ENCODE results near the gene PHF21A. TPM values are rescaled to one million over a fixed set of nuclear protein-coding genes. Genes with fewer than 3 reads are reported as not detected.

Gene PHF21A
- total RNA-seq, 4 donors from 2014 or later, result 30.4 to 58.5 (median 49.4) TPM

- TF ChIP-seq CTCF (IDR thresholded peaks at IDR 0.05) (no peak), POLR2A (IDR thresholded peaks at IDR 0.05) (no peak), EP300 (IDR thresholded peaks at IDR 0.05) (no peak)
- H3K4me3 ChIP-seq, result no peak overlapping the region
Measured at GRCh38 chr11:46063138-46063537, 58.1 kb downstream of the PHF21A start.

DNA sequence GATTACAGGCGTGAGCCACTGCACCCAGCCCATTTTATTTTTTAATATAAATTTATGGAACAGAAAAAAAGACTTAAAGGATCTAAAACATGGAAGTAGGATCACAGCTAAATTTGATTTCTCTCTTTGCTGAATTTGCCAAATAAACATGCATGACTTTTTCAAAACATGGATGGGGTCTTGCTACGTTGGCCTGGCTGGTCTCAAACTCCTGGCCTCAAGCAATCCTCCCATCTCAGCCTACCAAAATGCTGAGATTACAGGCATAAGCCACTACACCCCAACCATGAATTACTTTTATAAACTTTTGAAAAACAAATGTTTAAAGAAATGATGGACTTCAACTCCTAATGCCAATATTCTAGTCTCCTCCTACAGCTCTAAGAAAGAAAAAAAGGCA lies 61.2 kb downstream of the PHF21A start:
- DNase-seq (ENCODE audit: low spot score in 2 of 2), result no peak
- 92 to 96% methylated on average over 2 of the region's 2 CpGs for WGBS, 2 donors
- TF ChIP-seq EP300 (IDR thresholded peaks at IDR 0.05), result no peak
- no peak for TF ChIP-seq POLR2A (IDR thresholded peaks at IDR 0.05)
- no peak for TF ChIP-seq CTCF (IDR thresholded peaks at IDR 0.05)
- Histone ChIP-seq H3K36me3 (peaks cover 0 to under 1% (median 0%) of the 10 kb centered on the region in 3 donors), H3K27ac (no peak overlapping the region), H3K4me1 (peaks cover 0 to 16% (median 0%) of the 10 kb centered on the region in 4 donors), H3K4me3 (no peak overlapping the region), H3K9me3 (no peaks in the 10 kb centered on the region), H3K27me3 (no peaks in the 10 kb centered on the region)

More at GRCh38 chr11:46063138-46063537, 58.1 kb downstream of the PHF21A start:
- Histone ChIP-seq H3K9me3 (no peaks in the 10 kb centered on the region), H3K27ac (no peak overlapping the region), H3K27me3 (no peaks in the 10 kb centered on the region), H3K36me3 (peaks cover 0 to 19% (median 0%) of the 10 kb centered on the region in 3 donors), H3K4me1 (peaks cover 0 to under 1% (median 0%) of the 10 kb centered on the region in 4 donors)
- DNase-seq (ENCODE audit: low spot score in 2 of 2), result no peak
- WGBS, 2 donors, result 84 to 89% methylated on average over 3 of the region's 3 CpGs

- Histone ChIP-seq H3K27me3 (no peaks in the 10 kb centered on the region), H3K36me3 (no peaks in the 10 kb centered on the region), H3K4me3 (no peak overlapping the region), H3K27ac (no peak overlapping the region), H3K9me3 (no peaks in the 10 kb centered on the region), H3K4me1 (peaks cover 0 to 16% (median 0%) of the 10 kb centered on the region in 4 donors)
- no peak for DNase-seq (ENCODE audit: low spot score in 2 of 2)
- TF ChIP-seq EP300 (IDR thresholded peaks at IDR 0.05) (no peak), CTCF (IDR thresholded peaks at IDR 0.05) (no peak), POLR2A (IDR thresholded peaks at IDR 0.05) (no peak)
- 68 to 71% methylated on average over 2 of the region's 2 CpGs for WGBS, 2 donors
Measured at GRCh38 chr11:46057489-46057888, 63.8 kb downstream of the PHF21A start.

- peaks cover 0 to 32% (median 0%) of the 10 kb centered on the region in 4 donors for H3K4me1 ChIP-seq
- DNase-seq (ENCODE audit: low spot score in 2 of 2), result no peak
- H3K27ac ChIP-seq, result no peak overlapping the region
- H3K36me3 ChIP-seq, result no peaks in the 10 kb centered on the region
- 56 to 66% methylated on average over 1 of the region's 1 CpG for WGBS, 2 donors
- no peaks in the 10 kb centered on the region for H3K9me3 ChIP-seq
- no peak overlapping the region for H3K4me3 ChIP-seq
- TF ChIP-seq CTCF (IDR thresholded peaks at IDR 0.05), result no peak
- no peak for TF ChIP-seq EP300 (IDR thresholded peaks at IDR 0.05)
- TF ChIP-seq POLR2A (IDR thresholded peaks at IDR 0.05), result no peak
- no peaks in the 10 kb centered on the region for H3K27me3 ChIP-seq
Measured at GRCh38 chr11:46055371-46055770, 65.9 kb downstream of the PHF21A start.

- H3K36me3 ChIP-seq, result no peaks in the 10 kb centered on the region
- H3K4me3 ChIP-seq, result no peak overlapping the region
- peaks cover 0 to 31% (median 3%) of the 10 kb centered on the region in 4 donors for H3K4me1 ChIP-seq
- H3K27ac ChIP-seq, result no peak overlapping the region
- TF ChIP-seq EP300 (IDR thresholded peaks at IDR 0.05) (no peak), POLR2A (IDR thresholded peaks at IDR 0.05) (no peak), CTCF (IDR thresholded peaks at IDR 0.05) (no peak)
- no peak for DNase-seq (ENCODE audit: low spot score in 2 of 2)
- H3K27me3 ChIP-seq, result no peaks in the 10 kb centered on the region
- H3K9me3 ChIP-seq, result no peaks in the 10 kb centered on the region
- 92 to 96% methylated on average over 1 of the region's 1 CpG for WGBS, 2 donors
Measured at GRCh38 chr11:46051102-46051501, 70.2 kb downstream of the PHF21A start.
